ENCODE measurements around the gene CCHCR1. TPM values are rescaled to one million over a fixed set of nuclear protein-coding genes. Genes with fewer than 3 reads are reported as not detected.
"Not testable (repeated sequence)": the region's sequence is repeated elsewhere in the genome, so short reads cannot be mapped to it uniquely, and the experiment has no call there.

Gene CCHCR1
- total and polyA plus RNA-seq, 7 donors, result 8.7 to 39.3 (median 13.7) TPM

GRCh38 chr6:31187780-31188194 lies 30.2 kb upstream of the CCHCR1 start:
- Histone ChIP-seq H3K9me3 (no peaks in the 10 kb centered on the region), H3K4me1 (no peaks in the 10 kb centered on the region), H3K36me3 (no peaks in the 10 kb centered on the region), H3K4me3 (no peak overlapping the region), H3K27me3 (no peaks in the 10 kb centered on the region), H3K27ac (no peak overlapping the region)
- WGBS, 2 donors, result 13 to 63% methylated on average over 5 of the region's 5 CpGs
- DNase-seq, result no peak
- TF ChIP-seq EP300 (IDR thresholded peaks at IDR 0.05) (no peak), POLR2A (IDR thresholded peaks at IDR 0.05) (no peak), POLR2AphosphoS5 (IDR thresholded peaks at IDR 0.05) (no peak)
- TF ChIP-seq, protein P1, sequence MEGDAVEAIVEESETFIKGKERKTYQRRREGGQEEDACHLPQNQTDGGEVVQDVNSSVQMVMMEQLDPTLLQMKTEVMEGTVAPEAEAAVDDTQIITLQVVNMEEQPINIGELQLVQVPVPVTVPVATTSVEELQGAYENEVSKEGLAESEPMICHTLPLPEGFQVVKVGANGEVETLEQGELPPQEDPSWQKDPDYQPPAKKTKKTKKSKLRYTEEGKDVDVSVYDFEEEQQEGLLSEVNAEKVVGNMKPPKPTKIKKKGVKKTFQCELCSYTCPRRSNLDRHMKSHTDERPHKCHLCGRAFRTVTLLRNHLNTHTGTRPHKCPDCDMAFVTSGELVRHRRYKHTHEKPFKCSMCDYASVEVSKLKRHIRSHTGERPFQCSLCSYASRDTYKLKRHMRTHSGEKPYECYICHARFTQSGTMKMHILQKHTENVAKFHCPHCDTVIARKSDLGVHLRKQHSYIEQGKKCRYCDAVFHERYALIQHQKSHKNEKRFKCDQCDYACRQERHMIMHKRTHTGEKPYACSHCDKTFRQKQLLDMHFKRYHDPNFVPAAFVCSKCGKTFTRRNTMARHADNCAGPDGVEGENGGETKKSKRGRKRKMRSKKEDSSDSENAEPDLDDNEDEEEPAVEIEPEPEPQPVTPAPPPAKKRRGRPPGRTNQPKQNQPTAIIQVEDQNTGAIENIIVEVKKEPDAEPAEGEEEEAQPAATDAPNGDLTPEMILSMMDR (IDR thresholded peaks at IDR 0.05), result no peak
- intact Hi-C loops (cut with DNase I), result no loop called here

DNA sequence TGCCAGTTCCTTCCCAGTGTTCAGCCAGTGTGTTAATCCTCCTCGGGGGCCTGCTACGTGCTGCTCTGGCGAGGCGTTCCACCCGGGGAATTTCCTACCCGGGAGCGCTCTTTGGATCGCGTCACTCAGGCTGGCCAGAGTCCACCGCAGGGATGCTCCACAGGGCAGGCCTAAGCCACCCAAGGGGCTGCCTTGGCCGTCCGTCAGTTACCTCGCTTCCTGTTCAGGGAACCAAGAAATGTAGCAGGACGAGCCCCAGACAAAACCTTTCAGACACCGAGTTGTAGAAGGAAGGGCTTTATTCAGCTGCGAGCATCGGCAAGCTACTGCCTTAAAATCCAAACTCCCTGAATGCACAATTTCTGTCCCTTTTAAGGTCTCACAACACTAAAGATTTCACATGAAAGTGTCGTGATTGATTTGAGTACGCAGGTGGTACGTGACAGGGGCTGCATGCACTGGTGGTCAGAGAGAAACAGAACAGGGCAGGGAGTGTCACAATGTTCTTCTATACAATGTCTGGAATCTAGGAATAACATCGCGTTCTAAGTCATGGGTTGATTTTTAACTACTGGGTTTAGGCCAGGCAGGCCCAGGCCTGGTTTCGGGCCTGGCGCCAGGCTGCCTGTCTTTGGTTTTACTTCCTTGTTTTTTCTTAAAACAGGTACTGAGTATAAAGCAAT lies 28.6 kb upstream of the CCHCR1 start:
- Histone ChIP-seq H3K36me3 (no peaks in the 10 kb centered on the region), H3K4me1 (no peaks in the 10 kb centered on the region), H3K27ac (peak overlapping the region; percentile 59 to 72 (median 64)), H3K4me3 (peak overlapping the region in 1 of 4 donors; percentile 0), H3K27me3 (no peaks in the 10 kb centered on the region), H3K9me3 (no peaks in the 10 kb centered on the region)
- no peak for TF ChIP-seq POLR2A (IDR thresholded peaks at IDR 0.05)
- TF ChIP-seq, protein P1 (IDR thresholded peaks at IDR 0.05), result no peak
- TF ChIP-seq EP300 (IDR thresholded peaks at IDR 0.05), result no peak
- peak in 1 of 4 donors; percentile 6 for TF ChIP-seq POLR2AphosphoS5 (IDR thresholded peaks at IDR 0.05)
- intact Hi-C loops (cut with DNase I), result no loop called here
- 13 to 62% methylated on average over 24 of the region's 24 CpGs for WGBS, 2 donors
- peak; percentile 79 for DNase-seq

GRCh38 chr6:31185695-31186051 lies 28.1 kb upstream of the CCHCR1 start:
- WGBS, 2 donors, result 13 to 59% methylated on average over 4 of the region's 4 CpGs
- peak in 1 of 4 donors; percentile 5 for TF ChIP-seq POLR2AphosphoS5 (IDR thresholded peaks at IDR 0.05)
- H3K9me3 ChIP-seq; intact Hi-C loops (cut with DNase I); H3K36me3 ChIP-seq; H3K27me3 ChIP-seq; DNase-seq; H3K4me1 ChIP-seq: not testable (repeated sequence)
- H3K4me3 ChIP-seq, result peak overlapping the region in 1 of 4 donors; percentile 0
- peak overlapping the region; percentile 59 to 72 (median 64) for H3K27ac ChIP-seq

DNA sequence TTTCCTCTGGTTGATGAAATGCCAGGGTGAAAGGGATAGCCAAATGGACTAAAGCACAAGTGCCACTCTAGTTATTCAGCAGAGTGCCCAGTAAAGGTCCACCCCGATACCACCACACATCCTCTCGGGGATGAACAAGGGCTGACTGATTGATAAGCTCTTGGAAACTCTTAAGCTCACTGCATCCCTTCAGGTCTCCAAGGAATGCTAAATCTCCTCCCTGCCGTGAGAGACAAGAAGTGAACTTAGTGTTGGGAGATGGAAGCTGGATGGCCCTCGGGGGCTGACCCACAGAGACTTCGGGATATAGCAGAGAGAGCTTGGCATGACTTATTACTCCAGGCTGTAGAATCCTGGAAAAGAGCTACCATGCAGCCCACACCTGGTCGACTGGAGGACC lies 26.3 kb upstream of the CCHCR1 start:
- H3K9me3 ChIP-seq; H3K27ac ChIP-seq; intact Hi-C loops (cut with DNase I); H3K27me3 ChIP-seq; H3K4me1 ChIP-seq; DNase-seq; H3K36me3 ChIP-seq; H3K4me3 ChIP-seq: not testable (repeated sequence)
- WGBS, 2 donors, result 36 to 75% methylated on average over 6 of the region's 6 CpGs

- DNase-seq; H3K9me3 ChIP-seq; H3K4me1 ChIP-seq; H3K36me3 ChIP-seq; intact Hi-C loops (cut with DNase I); H3K4me3 ChIP-seq; H3K27ac ChIP-seq; H3K27me3 ChIP-seq: not testable (repeated sequence)
- 47 to 63% methylated on average over 2 of the region's 2 CpGs for WGBS, 2 donors
Observed at GRCh38 chr6:31183287-31183686, 25.7 kb upstream of the CCHCR1 start.

DNA sequence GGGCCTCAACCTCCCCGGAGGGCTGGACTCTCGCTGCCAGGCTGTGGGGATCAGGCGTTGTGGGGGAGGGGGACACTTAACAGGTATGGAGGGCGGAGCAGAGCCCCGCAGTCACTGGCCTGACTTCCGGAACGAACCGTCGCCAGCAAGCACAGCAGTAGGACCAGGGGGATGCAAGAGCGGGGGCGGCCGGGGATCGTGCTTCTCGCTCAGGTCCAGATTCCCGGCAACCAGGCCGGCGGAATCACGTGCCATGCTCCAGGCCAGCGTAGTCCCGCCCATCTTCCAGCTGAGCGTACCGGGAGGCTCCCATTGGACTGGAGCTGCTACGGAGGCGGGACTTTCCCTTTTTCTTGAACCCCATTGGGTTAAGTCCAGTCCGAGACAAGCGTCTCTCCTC lies 22.9 kb upstream of the CCHCR1 start:
- Histone ChIP-seq H3K36me3 (no peaks in the 10 kb centered on the region), H3K27me3 (no peaks in the 10 kb centered on the region), H3K9me3 (no peaks in the 10 kb centered on the region), H3K27ac (peak overlapping the region in 3 of 4 donors; percentile 24 to 58 (median 37)), H3K4me3 (peak overlapping the region in 3 of 4 donors; percentile 28 to 46 (median 41)), H3K4me1 (peaks cover 0 to 7% (median 0%) of the 10 kb centered on the region in 4 donors)
- intact Hi-C loops (cut with DNase I), result no loop called here
- 77 to 90% methylated on average over 26 of the region's 26 CpGs for WGBS, 2 donors
- DNase-seq, result peak; percentile 68
- TF ChIP-seq POLR2A (IDR thresholded peaks at IDR 0.05) (no peak), EP300 (IDR thresholded peaks at IDR 0.05) (no peak), POLR2AphosphoS5 (IDR thresholded peaks at IDR 0.05) (no peak)
- TF ChIP-seq, protein P1 (IDR thresholded peaks at IDR 0.05), result no peak
